SJSA1 (cell line): ENCODE data around the gene STIM1. TPM values are rescaled to one million over a fixed set of nuclear protein-coding genes. Genes with fewer than 3 reads are reported as not detected.

Experiments
- DNase-seq, 2 experiments: peaks; one replicate each; pipeline ENCODE4 v3.0.0-alpha.2; 2015 to 2020; ENCODE audit warnings: low spot score in 2 of 2, low read depth in 1 of 2
- H3K27ac ChIP-seq: fragments of 250-450 bp; sonication (Bioruptor Pico); 2 replicates; pipeline ENCODE4 v1.5.1; 2020; ENCODE audit warnings: mild to moderate bottlenecking, moderate library complexity
- H3K27me3 ChIP-seq: fragments of 250-450 bp; sonication (Bioruptor Pico); replicated peaks from 2 replicates; pipeline ENCODE4 v1.5.1; 2020; ENCODE audit warnings: mild to moderate bottlenecking, moderate library complexity
- H3K36me3 ChIP-seq: fragments of 250-450 bp; sonication (Bioruptor Pico); 2 replicates; pipeline ENCODE4 v1.5.1; 2020; ENCODE audit warnings: mild to moderate bottlenecking
- H3K4me1 ChIP-seq: fragments of 250-450 bp; sonication (Bioruptor Pico); replicated peaks from 2 replicates; pipeline ENCODE4 v1.6.1; 2021; ENCODE audit warnings: mild to moderate bottlenecking
- H3K4me3 ChIP-seq: fragments of 250-450 bp; sonication (Bioruptor Pico); 2 replicates; pipeline ENCODE4 v1.5.1; 2020; ENCODE audit warnings: mild to moderate bottlenecking
- H3K9me3 ChIP-seq: fragments of 250-450 bp; sonication (Bioruptor Pico); replicated peaks from 2 replicates; pipeline ENCODE4 v1.5.1; 2020; ENCODE audit warnings: mild to moderate bottlenecking
- total RNA-seq: library from RNA; depleted of rRNA; stranded (reverse); fragments of >200 nt; shearing (Covaris generic); gene quantifications from 2 replicates; pipeline ENCODE4 v1.2.3, GENCODE V29; 2014

The STIM1 gene
- total RNA-seq, 1 experiment from 2014 or later, result 87.2 TPM

DNA sequence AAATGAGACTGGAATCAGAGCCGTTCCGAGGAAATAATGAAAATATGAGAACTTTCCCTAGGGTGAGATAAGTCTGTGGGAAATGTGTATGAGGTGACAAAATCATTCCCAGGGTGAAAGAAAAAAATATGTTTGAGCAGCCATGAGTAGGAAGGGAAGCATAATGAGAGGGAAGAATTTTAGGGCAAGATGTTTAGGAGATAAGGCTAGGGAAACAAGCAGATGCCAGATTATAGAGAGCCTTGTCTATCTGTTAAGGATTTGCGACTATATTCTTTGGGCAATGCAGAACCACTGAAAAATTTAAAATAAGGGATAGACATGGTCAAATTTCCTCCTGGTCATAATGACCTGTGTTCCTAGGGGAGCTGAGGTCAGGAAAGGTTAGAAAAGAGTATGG, 54.4 kb downstream of the STIM1 start:
- no peak overlapping the region for H3K4me3 ChIP-seq
- no peak for DNase-seq
- H3K27me3 ChIP-seq, result no peaks in the 10 kb centered on the region
- H3K36me3 ChIP-seq, result no peaks in the 10 kb centered on the region
- peaks cover 25% of the 10 kb centered on the region for H3K4me1 ChIP-seq
- H3K9me3 ChIP-seq, result no peaks in the 10 kb centered on the region
- no peak overlapping the region for H3K27ac ChIP-seq

DNA sequence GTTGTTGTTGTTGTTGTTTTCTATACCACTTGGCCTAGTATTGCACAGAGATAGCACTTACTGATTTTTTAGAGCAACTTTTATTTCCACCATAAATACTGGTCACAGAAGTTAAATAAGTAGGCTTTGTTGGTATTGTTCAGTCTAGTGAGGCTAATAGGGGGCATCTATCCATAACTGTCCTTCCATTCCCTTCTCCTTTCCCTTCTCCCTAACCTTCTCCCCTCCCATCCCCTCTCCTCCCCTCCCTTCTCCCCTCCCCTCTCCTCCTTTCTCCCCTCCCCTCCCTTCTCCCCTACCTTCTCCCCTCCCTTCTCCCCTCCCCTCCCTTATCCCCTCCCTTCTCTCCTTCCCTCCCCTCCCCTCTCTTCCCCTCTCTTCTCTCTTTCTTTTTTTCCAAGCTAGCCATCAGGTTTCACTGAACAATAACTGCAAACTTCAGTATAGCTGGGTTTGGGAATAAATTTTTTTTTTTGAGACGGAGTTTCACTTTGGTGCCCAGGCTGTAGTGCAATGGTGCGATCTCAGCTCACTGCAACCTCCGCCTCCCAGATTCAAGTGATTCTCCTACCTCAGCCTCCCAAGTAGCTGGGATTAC, 56.5 kb downstream of the STIM1 start:
- no peaks in the 10 kb centered on the region for H3K9me3 ChIP-seq
- H3K27me3 ChIP-seq, result no peaks in the 10 kb centered on the region
- DNase-seq, result no peak
- H3K27ac ChIP-seq, result no peak overlapping the region
- peaks cover 7% of the 10 kb centered on the region; the same call in 1 of the 2 replicates for H3K4me1 ChIP-seq
- no peaks in the 10 kb centered on the region for H3K36me3 ChIP-seq
- no peak overlapping the region for H3K4me3 ChIP-seq

DNA sequence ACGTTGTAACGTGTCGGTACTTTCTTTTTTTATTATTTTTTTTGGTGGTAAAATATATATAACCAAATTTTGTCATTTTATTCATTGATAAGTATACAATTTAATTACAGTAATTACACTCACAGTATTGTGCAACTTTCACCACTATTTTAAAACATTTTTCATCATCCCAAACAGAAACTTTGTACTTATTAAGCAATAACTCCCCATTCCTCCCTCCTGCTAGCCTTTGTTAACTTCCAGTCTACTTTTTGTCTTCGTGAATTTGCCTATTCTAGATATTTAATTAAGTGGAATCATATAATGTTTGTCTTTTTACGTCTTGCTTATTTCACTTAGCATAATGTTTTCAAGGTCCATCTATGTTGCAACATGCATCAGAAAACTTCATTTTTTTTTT, 58.5 kb downstream of the STIM1 start:
- Histone ChIP-seq H3K4me3 (no peak overlapping the region), H3K27ac (no peak overlapping the region), H3K9me3 (no peaks in the 10 kb centered on the region), H3K27me3 (no peaks in the 10 kb centered on the region), H3K36me3 (no peaks in the 10 kb centered on the region), H3K4me1 (no peaks in the 10 kb centered on the region)
- DNase-seq, result no peak

DNA sequence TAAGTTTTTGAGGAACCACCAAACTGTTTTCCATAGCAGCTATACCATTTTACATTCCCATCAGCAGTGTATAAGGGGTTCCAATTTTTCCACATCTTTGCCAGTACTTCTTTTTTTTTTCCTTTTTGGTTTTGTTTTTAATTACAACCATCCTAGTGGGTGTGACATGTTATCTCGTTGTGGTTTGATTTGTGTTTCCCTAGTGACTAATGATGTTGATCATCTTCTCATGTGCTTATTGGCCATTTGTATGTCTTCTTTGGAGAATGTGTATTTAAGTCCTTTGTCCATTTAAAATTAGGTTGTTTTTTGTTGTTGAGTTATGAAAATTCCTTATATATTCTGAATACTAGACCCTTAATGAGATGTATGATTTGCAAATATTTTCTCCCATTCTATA, 59.3 kb downstream of the STIM1 start:
- Histone ChIP-seq H3K36me3 (no peaks in the 10 kb centered on the region), H3K9me3 (no peaks in the 10 kb centered on the region), H3K27ac (no peak overlapping the region), H3K4me3 (no peak overlapping the region), H3K4me1 (peaks cover 5% of the 10 kb centered on the region), H3K27me3 (no peaks in the 10 kb centered on the region)
- no peak for DNase-seq

DNA sequence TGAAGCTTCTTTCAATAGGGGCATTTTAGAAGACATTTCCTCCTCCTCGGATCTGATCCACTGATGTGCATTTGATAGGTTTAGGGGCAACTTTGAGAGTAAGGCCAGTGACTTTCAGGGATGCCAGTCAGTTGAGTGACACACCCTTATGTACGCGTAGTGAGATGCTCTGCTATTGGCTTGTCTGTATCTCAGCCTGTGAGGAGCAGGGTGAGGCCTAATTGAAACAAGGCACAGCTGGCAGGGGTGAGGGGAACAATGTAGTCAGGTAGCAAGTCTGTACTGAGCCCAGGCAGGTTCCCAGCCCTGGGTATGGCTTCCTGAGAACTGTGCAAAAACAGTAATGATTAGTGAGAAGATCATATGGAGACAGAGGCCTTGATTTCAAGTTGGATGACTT, 61.5 kb downstream of the STIM1 start:
- no peak for DNase-seq
- no peaks in the 10 kb centered on the region for H3K9me3 ChIP-seq
- H3K36me3 ChIP-seq, result 0 out of 2 replicates have a peak, but pooled peaks cover 3% of the 10 kb centered on the region
- peaks cover 12% of the 10 kb centered on the region for H3K4me1 ChIP-seq
- H3K27ac ChIP-seq, result no peak overlapping the region
- no peaks in the 10 kb centered on the region for H3K27me3 ChIP-seq
- H3K4me3 ChIP-seq, result no peak overlapping the region

DNA sequence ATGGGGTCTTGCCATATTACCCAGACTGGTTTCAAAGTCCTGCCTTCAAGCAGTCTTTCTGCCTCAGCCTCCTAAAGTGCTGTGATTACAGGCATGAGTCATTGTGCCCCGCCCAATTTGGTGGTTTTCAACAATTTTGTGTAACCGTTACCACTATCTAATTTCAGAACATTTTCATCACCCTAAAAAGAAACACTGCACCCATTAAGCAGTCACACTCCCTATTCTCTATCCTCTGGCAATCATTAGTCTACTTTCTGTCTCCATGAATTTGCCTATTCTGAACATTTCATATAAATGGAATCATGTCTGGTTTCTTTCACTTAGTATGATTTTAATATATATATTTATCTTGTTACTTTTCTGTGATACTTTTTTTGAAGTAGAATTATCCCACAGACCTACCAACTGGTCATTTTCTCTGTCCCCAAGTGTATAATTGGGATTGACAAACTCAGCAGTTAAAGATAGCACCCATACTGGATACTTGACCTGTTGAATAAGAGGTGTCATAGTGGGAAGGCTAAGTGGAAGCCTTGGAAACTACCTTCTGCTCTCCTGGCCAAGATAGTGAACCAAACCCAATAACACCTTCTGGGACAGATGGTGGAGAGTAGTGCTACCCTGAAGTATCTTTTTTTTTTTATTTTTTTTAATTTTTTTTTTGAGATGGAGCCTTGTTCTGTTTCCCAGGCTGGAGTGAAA, 64.8 kb downstream of the STIM1 start:
- Histone ChIP-seq H3K27me3 (no peaks in the 10 kb centered on the region), H3K27ac (peak overlapping the region; percentile 76), H3K9me3 (no peaks in the 10 kb centered on the region), H3K36me3 (0 out of 2 replicates have a peak, but pooled peaks cover 3% of the 10 kb centered on the region), H3K4me3 (no peak overlapping the region), H3K4me1 (peaks cover 12% of the 10 kb centered on the region)
- peak; percentile 77 to 80 for DNase-seq

DNA sequence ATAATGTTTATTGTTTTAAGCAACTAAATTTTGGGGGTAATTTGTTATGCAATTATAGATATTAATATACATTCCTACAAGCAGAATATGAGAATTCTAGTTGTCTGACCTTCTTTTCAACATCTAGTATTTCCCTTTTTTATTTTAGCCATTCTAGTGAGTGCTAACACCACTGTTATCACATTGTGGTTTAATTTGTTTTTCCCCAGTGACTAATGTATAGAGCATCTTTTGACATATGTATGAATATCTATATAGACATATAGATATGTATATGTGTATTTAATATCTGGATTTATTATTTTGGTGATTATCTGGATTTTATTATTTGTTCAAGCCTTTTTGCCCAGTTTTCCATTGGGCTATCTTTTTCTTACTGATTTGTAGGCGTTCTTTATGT, 66.6 kb downstream of the STIM1 start:
- Histone ChIP-seq H3K9me3 (no peaks in the 10 kb centered on the region), H3K27ac (no peak overlapping the region)
- DNase-seq, result no peak

DNA sequence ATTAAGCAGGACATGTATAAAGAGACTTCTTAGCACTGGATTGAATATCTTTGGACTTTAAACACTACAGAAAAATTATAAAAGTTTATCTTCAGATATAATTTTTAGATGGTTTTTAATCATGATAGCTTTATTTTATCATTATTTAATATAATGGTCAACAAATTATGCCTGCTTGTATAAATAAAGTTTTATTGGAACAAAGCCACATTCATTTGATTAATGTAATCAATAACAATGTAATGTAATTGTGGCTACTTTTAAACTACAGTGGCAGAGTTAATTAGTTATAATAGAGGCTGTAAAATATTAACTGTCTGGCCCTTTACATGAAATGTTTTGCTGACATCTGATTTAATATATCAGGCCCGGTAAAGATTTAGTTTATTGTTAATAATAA, 70.0 kb downstream of the STIM1 start:
- Histone ChIP-seq H3K27ac (no peak overlapping the region), H3K9me3 (no peaks in the 10 kb centered on the region), H3K4me1 (peaks cover under 1% of the 10 kb centered on the region), H3K27me3 (no peaks in the 10 kb centered on the region), H3K36me3 (0 out of 2 replicates have a peak, but pooled peaks cover 3% of the 10 kb centered on the region), H3K4me3 (no peak overlapping the region)
- DNase-seq, result no peak

More for the DNA sequence above, 66.6 kb downstream of the STIM1 start:
- Histone ChIP-seq H3K4me3 (no peak overlapping the region), H3K27me3 (no peaks in the 10 kb centered on the region), H3K36me3 (0 out of 2 replicates have a peak, but pooled peaks cover 3% of the 10 kb centered on the region), H3K4me1 (peaks cover 12% of the 10 kb centered on the region)

DNA sequence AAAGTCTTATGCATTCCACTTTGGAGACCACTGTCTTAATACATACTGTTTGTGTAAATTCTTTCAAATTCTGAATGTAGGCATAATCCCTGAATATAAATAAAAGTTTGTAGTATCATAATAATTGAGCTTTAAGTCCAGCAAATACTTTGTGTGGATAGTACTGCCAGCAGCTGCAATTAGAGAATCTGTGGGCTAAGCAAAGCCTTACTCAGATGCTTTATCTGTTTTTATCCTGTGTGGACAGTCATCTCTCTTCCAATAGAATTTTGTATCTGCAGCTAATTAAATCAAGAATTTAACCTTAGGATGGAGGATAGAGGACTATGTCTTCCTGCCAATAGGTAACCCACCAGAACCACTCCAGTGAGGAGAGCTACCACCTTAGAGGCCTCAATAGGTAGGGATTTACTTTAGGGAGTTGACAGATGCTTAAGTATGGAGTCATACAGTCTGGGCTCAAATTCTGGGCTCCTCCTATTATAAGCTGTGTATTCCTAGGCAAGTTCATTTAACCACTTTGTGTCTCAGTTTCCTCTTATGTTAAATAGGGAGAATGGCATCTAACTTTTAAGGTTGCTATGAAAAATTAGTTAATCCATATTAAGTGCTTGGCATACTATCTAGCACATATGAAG, 71.1 kb downstream of the STIM1 start:
- no peaks in the 10 kb centered on the region for H3K4me1 ChIP-seq
- no peaks in the 10 kb centered on the region for H3K27me3 ChIP-seq
- H3K36me3 ChIP-seq, result 0 out of 2 replicates have a peak, but pooled peaks cover 2% of the 10 kb centered on the region
- DNase-seq, result no peak
- H3K4me3 ChIP-seq, result no peak overlapping the region
- H3K9me3 ChIP-seq, result no peaks in the 10 kb centered on the region
- no peak overlapping the region for H3K27ac ChIP-seq

DNA sequence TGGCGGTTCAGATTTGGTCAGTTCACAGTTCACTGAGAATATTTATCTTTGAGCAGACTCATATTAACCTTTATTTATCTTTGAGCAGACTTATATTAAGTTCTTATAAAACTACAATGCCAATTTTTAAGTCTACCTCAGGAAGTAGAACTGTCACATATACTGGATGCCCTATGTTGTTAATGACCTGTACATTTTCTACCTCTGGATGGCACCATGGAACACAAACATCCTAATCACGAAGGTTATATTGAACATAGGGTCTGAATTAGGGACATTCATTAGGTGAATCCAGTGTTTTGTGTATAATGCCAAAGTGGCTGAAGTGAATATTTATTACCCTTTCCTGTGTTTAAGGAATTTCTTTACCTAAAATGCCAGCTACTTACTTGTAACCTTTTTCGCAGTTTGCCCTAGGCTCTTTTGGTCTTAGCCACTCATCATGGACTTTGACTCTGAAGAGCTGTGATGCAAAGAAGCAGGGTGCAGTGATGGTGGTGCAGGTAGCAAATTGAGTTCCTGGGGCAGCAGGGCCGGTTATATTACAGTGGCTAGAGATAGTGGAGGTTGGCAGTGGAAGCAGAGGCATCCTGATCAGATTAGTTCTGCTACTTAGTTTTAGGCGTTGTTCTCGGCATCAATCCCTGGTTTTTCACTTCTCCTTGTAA, 71.8 kb downstream of the STIM1 start:
- Histone ChIP-seq H3K4me3 (no peak overlapping the region), H3K27ac (no peak overlapping the region), H3K36me3 (no peaks in the 10 kb centered on the region), H3K27me3 (no peaks in the 10 kb centered on the region), H3K9me3 (no peaks in the 10 kb centered on the region), H3K4me1 (no peaks in the 10 kb centered on the region)
- DNase-seq, result no peak

DNA sequence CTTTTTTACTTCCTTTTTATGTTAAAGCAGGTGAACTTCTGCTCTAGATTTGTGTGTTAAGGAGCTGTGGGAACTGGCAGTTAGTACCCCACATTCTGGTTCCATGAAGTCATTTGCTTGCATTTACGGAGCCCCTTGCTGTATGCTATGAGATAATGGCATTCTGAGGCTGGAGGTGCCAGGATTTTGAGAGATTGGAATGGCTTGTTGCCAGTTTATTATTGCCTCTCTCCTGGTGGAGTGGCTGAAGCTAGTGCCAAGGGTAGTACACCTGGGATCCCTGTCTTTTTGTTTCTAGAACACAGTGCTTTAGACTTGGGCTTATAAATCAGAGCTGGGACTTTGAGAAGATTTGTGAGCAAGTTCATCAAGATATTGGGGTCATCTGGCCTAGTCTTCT, 73.8 kb downstream of the STIM1 start:
- DNase-seq, result no peak
- H3K27me3 ChIP-seq, result no peaks in the 10 kb centered on the region

DNA sequence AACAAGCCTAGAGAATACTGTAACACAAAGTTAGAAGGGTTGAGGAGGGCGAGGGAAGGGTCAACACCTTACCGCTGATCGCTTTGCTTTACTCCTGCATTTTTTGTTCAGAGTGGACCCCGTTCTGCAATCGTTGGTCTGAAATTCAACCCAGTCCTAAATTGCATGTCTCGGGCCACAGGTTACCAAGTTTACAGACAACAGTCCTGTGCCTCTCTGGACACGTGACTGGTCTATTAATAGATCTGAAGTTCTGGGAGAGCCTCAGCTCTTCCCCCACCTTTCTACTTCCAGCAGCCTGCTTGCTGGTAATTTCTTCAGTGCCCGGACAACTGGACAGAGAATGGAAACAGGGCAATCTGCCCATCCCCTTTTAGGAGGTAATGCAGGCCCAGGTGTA, 74.2 kb downstream of the STIM1 start:
- Histone ChIP-seq H3K27ac (no peak overlapping the region), H3K9me3 (no peaks in the 10 kb centered on the region), H3K27me3 (no peaks in the 10 kb centered on the region), H3K36me3 (no peaks in the 10 kb centered on the region), H3K4me1 (no peaks in the 10 kb centered on the region), H3K4me3 (no peak overlapping the region)
- DNase-seq, result no peak

More for the DNA sequence above, 73.8 kb downstream of the STIM1 start:
- H3K4me1 ChIP-seq, result no peaks in the 10 kb centered on the region
- no peaks in the 10 kb centered on the region for H3K9me3 ChIP-seq
- no peaks in the 10 kb centered on the region for H3K36me3 ChIP-seq
- H3K4me3 ChIP-seq, result no peak overlapping the region
- no peak overlapping the region for H3K27ac ChIP-seq

DNA sequence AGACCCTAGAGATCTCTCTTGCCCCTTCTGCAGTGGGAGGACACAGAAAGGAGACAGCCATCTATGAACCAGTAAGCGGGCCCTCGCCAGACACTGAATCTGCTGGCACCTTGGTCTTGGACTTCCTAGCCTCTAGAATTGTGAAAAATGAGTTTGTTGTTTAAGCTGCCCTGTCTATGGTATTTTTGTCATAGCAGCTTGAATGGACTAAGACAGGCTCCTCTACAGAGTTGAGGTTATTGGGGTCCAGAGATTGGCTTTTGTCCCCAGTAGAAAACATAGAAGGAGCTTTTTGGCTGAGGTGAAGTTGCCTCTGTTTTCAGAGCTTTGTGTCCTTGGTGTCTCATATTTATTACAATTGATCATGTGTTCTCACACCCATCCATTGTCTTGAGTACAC, 77.2 kb downstream of the STIM1 start:
- DNase-seq, result no peak
- Histone ChIP-seq H3K4me1 (no peaks in the 10 kb centered on the region), H3K27me3 (no peaks in the 10 kb centered on the region), H3K9me3 (no peaks in the 10 kb centered on the region), H3K27ac (no peak overlapping the region), H3K4me3 (no peak overlapping the region), H3K36me3 (no peaks in the 10 kb centered on the region)

DNA sequence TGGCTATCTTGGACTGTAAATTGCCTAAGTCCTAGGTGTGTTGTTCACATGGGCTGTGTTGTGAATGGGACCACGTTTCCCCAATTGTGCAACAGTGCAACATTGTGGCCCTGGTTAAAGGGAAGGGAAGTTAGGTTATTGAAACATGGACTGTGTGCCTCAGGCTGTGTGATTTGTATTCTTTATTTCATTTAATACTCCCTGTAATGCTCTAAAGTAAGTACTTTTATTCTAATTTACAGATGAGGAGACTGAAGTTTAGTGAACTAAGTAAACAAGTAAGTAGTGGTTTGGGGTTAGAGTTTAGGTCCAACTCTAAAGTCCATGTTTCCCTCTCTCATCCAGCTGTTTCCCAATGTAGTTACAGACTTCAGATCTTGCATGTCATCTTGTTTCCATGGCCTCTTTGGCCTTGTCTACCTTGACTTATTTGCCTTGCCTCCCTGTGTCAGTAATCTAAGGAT, 77.7 kb downstream of the STIM1 start:
- no peaks in the 10 kb centered on the region for H3K27me3 ChIP-seq
- H3K9me3 ChIP-seq, result no peaks in the 10 kb centered on the region
- no peak for DNase-seq
- H3K4me3 ChIP-seq, result no peak overlapping the region
- H3K36me3 ChIP-seq, result no peaks in the 10 kb centered on the region
- no peak overlapping the region for H3K27ac ChIP-seq
- peaks cover under 1% of the 10 kb centered on the region; the same call in 1 of the 2 replicates for H3K4me1 ChIP-seq
